Stimulated activated CD8-positive, alpha-beta memory T cell treated with anti-CD3 and anti-CD28 coated beads, Interleukin-15, amount 100 ng/mL, for 48 hours (primary cell): Measurements from ENCODE around the gene CUL2.
"Not testable (repeated sequence)": the region's sequence is repeated elsewhere in the genome, so short reads cannot be mapped to it uniquely, and the experiment has no call there.

Experiments
- DNase-seq, 2 donors: peaks; one replicate each; pipeline ENCODE4 v3.0.0-alpha.2; 2020; ENCODE audit warnings: low read depth in 2 of 2

Gene CUL2

DNA sequence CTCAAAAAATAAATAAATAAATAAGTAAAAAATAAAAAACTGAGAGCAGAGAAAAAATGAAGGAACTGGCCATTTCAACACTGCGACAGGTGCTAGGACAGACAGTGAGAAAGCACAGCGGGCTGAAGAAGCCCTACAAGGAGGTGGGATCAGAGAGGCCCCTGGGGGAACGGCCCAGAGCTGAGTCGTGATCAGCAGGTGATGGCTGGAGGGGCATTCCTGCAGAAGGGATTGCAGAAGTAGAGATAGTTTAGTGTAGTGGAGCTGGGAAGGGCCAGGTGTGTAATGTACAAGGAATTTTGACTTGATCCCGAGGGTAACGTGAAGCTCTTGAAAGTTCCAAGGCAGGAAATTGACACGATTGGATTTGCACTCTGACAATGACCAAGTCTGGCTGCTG, 112.1 kb downstream of the CUL2 start:
- DNase-seq = no peak

DNA sequence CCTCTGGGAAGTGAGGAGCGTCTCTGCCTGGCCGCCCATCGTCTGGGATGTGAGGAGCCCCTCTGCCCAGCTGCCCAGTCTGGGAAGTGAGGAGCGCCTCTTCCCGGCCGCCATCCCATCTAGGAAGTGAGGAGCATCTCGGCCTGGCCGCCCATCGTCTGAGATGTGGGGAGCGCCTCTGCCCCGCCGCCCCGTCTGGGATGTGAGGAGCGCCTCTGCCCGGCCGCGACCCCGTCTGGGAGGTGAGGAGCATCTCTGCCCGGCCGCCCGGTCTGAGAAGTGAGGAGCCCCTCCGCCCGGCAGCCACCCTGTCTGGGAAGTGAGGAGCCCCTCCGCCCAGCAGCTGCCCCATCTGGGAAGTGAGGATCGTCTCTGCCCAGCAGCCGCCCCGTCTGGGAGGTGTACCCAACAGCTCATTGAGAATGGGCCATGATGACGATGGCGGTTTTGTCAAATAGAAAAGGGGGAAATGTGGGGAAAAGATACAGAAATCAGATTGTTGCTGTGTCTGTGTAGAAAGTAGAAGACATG, 113.7 kb downstream of the CUL2 start:
- DNase-seq = not testable (repeated sequence)

DNA sequence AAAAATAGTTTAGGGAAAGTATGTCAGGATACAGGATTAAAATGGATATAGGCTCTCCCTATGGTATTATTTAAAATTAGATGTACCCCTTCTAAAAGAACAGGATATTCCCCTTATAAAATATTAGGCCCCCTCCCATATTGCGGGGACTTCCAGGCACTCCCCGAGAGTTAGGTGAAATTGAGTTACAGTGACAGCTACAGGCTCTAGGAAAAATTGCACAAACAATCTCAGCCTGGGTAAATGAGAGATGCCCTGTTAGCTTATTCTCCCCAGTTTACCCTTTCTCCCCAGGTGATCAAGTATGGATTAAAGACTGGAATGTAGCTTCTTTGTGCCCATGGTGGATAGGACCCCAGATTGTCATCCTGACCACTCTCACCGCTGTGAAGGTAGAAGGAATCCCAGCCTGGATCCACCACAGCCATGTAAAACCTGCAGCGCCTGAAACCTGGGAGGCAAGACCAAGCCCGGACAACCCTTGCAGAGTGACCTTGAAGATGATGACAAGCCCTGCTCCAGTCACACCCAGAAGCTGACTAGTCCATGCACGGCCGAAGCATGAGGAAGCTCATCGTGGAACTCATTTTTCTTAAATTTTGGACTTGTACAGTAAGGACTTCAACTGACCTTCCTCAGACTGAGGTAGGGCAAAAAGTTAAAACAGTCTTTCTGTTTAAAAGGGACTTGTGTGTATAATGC, 115.6 kb downstream of the CUL2 start:
- DNase-seq = not testable (repeated sequence)

DNA sequence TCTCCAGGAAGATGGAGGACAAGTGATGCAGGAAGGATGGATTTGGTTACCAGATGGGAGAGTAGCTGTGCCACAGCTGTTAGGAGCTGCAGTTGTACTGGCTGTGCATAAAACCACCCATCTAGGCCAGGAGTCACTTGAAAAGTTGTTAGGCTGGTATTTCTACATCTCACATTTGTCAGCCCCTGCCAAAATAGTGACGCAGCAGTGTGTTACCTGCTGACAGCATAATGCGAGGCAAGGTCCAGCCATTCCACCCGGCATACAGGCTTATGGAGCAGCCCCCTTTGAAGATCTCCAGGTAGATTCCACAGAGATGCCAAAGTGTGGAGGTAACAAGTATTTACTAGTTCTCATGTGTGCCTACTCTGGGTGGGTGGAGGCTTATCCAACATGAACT, 116.4 kb downstream of the CUL2 start:
- DNase-seq = not testable (repeated sequence)

DNA sequence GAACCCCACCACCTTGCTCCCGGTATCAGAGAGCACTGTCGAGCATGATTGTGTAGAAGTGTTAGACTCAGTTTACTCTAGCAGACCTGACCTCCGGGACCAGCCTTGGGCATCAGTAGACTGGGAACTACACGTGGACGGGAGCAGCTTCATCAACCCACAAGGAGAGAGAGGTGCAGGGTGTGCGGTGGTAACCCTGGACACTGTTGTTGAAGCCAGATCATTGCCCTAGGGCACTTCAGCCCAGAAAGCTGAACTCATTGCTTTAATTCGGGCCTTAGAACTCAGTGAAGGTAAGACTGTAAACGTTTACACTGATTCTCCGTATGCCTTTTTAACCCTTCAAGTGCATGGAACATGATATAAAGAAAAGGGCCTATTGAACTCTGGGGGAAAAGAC, 117.0 kb downstream of the CUL2 start:
- not testable (repeated sequence) for DNase-seq

DNA sequence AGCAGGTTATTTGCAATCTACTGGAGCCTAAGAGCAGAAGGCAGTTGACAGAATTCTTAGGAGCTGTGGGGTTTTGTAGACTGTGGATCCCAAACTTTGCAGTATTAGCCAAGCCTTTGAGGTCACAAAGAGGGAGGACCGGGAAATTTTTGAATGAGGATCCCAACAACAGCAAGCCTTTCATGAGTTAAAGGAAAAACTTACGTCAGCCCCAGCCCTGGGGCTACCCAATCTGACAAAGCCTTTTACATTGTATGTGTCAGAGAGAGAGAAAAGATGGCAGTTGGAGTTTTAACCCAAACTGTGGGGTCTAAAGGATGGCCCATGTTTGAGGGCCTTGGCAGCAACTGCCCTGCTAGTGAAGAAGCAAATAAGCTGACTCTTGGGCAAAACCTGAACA, 117.5 kb downstream of the CUL2 start:
- DNase-seq = not testable (repeated sequence)

DNA sequence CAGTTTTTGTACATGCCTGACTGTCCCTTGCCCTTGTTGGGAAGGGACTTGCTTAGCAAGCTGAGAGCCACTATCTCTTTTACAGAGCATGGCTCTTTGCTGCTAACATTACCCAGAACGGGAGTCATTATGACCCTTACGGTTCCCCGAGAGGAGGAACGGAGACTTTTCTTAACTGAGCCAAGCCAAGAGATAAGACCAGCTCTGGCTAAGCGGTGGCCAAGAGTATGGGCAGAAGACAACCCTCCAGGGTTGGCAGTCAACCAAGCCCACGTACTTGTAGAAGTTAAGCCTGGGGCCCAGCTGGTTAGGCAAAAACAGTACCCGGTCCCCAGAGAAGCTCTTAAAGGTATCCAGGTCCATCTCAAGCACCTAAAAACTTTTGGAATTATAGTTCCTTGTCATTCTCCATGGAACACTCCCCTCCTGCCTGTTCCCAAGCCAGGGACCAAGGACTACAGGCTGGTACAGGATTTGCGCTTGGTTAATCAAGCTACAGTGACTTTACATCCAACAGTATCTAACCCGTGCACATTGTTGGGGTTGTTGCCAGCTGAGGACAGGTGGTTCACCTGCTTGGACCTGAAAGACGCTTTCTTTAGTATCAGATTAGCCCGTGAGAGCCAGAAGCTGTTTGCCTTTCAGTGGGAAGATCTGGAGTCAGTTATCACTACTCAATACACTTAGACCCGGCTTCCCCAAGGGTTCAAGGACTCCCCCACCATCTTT, 118.4 kb downstream of the CUL2 start:
- not testable (repeated sequence) for DNase-seq

DNA sequence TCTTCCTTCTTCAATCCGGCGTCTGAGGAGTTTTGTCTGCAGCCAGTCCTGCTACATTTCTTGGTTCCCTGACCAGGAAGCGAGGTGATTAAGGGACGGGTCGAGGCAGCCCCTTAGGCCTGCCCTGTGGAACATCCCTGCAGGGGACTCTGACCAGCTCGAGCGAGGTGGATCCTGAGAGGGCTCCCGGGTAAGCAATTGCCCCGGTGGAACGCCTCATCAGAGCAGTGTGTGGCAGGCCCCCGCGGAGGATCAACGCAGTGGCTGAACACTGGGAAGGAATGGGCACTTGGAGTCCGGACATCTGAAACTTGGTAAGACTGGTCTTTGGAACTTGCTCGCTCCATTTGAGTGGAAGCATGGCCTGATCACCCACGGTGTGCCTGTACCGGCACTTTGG, 121.0 kb downstream of the CUL2 start:
- no peak for DNase-seq

DNA sequence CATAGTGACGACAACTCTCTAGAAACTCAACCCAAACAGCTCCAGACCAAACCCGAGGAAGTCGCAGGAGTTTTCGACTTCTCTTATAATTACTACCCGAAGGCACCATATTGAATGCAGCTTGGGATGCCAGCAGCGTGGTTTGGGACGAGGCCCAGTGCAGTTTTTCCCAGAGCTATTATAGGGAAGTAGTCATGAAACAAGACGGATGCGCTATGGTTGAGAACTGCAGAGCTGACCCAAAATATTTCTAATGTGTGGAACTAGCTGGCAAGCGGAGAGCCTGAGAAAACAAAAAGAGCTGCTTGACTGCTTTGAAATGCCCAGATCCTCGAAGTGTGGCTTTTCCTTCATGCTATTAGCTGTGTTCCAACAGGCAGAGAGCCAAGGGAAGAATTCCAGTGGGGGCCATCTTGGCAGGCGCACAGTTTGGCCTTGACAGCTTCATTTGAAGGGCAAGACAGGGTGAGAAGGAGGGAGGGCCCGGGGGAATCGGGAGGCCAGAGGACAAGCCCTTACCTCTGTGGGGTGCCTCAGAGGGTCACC, 122.7 kb downstream of the CUL2 start:
- DNase-seq = no peak

DNA sequence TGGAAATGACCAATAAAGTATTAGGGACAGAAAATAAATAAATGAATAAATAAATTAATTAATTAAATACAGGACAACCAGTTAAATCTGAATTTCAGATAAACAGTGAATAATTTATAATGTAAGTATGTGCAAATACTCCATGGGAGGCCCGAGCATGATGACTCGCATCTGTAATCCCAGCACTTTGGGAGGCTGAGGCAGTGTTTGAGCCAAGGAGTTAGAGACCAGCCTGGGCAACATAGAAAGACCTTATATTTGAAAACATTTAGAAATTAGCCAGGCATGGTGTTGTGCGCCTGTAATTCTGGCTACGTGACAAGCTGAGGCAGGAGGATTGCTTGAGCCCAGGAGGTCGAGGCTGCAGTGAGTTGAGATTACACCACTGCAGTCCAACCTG, 123.7 kb downstream of the CUL2 start:
- no peak for DNase-seq

DNA sequence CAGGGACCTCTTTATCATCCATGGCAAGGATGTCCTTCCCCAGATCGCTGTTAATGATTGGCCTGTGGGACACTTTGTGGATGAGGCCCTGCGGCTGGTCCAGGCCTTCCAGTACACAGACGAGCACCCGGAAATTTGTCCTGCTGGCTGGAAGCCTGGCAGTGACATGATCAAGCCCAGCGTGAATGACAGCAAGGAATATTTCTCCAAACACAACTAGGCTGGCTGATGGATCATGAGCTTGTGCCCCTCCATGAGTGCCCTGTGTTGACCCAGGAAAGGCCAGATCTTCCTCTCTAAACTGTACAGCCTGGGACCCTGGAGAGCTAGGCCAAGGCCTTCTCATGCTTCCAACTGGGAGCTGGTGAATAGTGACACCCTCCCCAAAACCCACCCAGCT, 124.1 kb downstream of the CUL2 start:
- DNase-seq = no peak

DNA sequence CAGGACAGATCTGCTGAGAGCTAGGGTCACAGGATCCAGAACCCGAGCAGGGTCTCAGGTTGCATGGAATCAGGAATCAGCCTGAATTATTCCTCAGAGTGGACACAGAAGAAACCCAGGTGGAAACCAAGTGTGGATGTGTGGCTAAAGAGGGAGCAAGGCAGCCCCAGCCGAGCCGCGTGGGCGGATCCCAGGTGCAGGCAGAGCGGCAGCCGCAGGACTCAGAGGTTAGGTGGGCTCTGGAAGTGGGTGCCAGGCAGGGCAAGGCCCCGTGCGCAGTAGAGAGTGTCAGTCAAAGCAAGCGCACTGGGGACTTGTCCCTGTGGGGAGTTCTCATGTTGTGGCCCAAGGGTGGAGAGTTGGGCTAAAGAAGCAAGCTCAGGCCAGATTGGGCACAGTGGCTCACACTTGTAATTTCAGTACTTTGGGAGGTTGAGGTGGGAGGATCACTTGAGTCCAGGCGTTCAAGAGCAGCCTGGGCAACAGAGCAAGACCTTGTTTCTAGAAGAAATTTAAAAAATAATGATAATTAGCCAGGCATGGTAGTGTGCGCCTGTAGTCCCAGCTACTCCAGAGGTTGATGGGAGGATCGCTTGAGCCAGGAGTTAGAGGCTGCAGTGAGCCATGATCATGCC, 125.9 kb downstream of the CUL2 start:
- no peak for DNase-seq

DNA sequence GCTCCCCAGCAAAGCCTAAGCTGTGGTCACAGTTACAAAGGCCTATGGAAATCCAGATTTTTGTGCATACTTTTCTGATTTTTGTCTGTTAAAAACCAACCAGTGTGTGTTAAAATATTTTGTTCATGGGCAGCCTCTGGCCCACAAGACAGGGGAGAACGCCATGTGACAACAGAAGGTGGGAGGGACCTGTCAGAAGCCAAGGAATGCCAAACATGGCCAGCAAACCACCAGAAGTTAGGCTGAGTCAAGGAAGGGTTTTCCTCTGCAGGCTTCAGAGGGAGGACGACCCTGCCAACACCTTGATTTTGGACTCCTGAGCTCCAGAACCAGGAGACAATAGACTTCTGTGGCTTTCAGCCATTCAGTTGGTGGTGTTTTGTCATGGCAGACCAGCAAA, 127.3 kb downstream of the CUL2 start:
- no peak for DNase-seq

DNA sequence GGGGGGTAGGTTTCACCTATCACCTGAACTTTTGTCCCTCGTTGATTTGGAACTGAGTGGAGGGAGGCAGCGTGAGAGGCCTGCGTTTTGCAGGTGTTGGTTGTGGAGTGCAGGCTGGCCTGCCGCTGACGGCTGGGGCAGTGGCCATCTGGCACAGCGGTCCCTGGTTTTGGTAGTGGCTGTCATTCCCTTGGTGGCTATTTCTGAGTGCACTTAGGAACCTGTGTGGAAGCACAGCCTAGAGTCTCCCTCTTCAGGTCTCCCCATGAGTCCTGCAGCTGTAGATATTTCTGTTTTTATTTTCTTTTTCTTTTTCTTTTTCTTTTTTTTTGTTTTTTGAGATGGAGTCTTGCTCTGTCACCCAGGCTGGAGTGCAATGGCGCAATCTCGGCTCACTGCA, 129.2 kb downstream of the CUL2 start:
- DNase-seq = no peak

DNA sequence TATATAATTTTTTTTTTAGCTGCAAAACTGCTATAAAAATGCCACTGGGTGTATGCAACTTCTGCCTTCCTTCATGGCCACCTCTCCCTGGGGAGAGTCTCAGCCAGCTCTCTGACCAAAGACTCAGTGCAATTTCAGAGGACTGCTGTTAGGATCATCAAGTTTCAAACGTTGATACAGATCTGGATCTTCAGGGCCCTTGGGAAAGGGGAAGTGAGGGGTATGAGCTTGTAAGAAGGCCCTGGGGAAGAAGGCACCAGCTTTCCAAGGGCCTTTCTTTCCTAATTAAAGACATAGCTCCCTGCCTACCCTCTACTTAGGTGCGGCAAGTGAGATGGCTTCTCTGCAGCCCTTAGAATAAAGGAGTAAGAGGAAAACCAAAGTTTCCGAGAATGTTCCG, 130.4 kb downstream of the CUL2 start:
- DNase-seq = no peak

DNA sequence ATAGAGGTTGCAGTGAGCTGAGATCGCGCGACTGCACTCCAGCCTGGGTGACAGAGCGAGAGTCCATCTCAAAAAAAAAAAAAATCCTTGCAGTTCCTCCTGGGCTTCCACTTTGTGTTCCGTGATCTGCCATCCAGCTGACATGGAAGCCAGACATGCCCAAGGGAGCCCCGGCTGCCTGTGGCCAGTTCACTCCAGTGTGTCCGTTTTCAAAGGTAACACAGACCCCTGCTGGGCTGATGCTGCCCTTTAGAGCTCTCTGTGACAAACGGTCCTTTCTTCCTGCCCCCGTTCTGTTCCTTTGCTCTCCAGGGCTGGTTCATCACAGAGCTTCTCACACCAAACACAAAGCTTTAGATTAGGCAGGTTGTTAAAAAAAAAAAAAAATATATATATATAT, 130.8 kb downstream of the CUL2 start:
- DNase-seq = no peak
